22Rv1 (cell line): ENCODE measurements around the gene ARHGEF19.

ENCODE experiments used
- CTCF ChIP-seq: fragments of 450-650 bp; IDR thresholded peaks from 2 replicates; pipeline ENCODE4 v1.5.1; 2017; ENCODE audit warnings: mild to moderate bottlenecking
- ZFX ChIP-seq: fragments of 450-650 bp; IDR thresholded peaks from 2 replicates; pipeline ENCODE4 v1.6.1; 2017; ENCODE audit warnings: antibody characterized with exemption, borderline replicate concordance

DNA sequence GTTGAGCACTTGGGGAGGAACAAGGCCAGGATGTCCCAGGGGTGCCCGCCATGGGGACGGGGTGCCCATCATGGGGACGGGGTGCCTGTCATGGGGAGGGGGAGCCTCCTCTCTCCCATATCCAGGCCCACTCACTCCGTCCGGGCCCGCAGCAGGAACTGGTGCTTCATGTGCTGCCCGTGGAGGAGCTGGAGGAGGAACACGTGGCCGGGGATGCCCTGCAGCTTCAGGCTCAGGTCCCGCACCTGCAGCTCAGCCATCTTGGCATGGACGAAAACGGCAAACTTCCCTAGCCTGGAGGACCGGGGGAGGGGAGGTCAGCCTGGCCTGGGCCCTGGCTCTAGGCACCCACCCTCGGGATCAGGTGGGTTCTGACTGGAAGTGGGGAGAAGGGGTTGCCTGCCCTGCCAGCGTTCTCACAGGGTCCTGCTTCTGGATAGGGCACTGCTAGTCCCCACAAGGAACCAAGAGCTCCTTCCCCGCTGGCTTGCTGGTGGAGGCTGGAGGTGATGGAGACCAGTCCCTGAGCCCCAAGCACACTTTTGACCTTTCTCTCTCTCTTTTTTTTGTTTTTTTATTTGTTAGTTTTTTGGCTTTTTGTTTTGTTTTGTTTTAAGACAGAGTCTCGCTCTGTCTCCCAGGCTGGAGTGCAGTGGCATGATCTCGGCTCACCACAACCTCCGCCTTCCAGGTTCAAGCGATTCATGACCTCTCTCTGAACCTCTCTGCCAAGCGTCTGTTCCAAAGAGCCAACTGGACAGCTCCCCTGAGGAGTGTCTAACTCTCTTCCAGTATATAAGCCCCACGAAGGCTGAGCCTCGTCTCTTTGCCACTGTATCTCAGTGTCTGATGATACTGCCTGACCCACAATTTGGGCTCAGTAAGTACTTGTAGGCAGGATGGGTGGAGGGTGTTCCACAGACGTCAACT is 9.9 kb downstream of the ARHGEF19 start:
- TF ChIP-seq CTCF (no peak), ZFX (no peak)
